Activated T-cell treated with anti-CD3 and anti-CD28 coated beads, Interleukin-2, amount 50 U/mL, for 4 hours (primary cell): ENCODE results near the gene MCTP1. TPM values are rescaled to one million over a fixed set of nuclear protein-coding genes. Genes with fewer than 3 reads are reported as not detected.

ENCODE experiments used
- ATAC-seq, 2 donors: fragments of 200-7000 bp; cut with Tn5 transposase; one replicate each; pipeline ENCODE4 v1.10.0; 2021
- DNase-seq: peaks from one replicate; pipeline ENCODE4 v3.0.0-alpha.2; 2020
- H3K27me3 Mint-ChIP-seq: one replicate; pipeline ENCODE4 v1.8.0; 2021; ENCODE audit warnings: low read depth, mixed read lengths
- H3K36me3 Mint-ChIP-seq: one replicate; pipeline ENCODE4 v1.8.0; 2022; ENCODE audit warnings: mixed read lengths; ENCODE audit not compliant: insufficient read depth
- H3K4me1 Mint-ChIP-seq: one replicate; pipeline ENCODE4 v1.8.0; 2021; ENCODE audit warnings: low read depth, mixed read lengths
- H3K4me3 Mint-ChIP-seq: one replicate; pipeline ENCODE4 v1.8.0; 2021; ENCODE audit warnings: mild to moderate bottlenecking, moderate library complexity, mixed read lengths
- H3K9me3 Mint-ChIP-seq: one replicate; pipeline ENCODE4 v1.8.0; 2021; ENCODE audit warnings: mixed read lengths
- total RNA-seq, 3 donors: library from RNA; stranded (reverse); gene quantifications; one replicate each; pipeline ENCODE4 v1.2.1, GENCODE V29; 2021

Gene MCTP1
- total RNA-seq, 3 donors from 2014 or later = 0.30 to 1.1 (median 0.92) TPM

DNA sequence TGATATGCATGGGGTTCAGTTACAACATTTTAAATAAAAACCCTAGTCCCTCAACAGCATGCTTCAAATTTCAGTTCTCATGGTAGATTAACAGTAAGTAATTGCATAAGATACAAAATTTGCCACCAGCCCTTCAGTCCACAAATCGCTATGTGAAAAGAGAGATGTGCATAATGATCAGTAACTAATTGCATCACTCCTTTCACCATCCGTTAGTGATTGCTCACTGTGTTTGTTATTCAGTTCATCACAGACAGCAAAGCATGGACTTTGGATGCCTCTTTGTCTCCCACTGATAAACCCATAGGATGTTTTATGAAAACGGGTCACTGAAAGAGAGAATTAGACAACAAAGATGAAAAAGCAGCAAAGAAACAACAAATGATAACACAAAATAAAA lies 103.2 kb downstream of the MCTP1 start:
- H3K4me1 Mint-ChIP-seq = no peaks in the 10 kb centered on the region
- no peaks in the 10 kb centered on the region for H3K9me3 Mint-ChIP-seq
- ATAC-seq (no peak), DNase-seq (no peak)
- H3K36me3 Mint-ChIP-seq = no peaks in the 10 kb centered on the region
- H3K4me3 Mint-ChIP-seq = no peak overlapping the region
- H3K27me3 Mint-ChIP-seq = no peaks in the 10 kb centered on the region

DNA sequence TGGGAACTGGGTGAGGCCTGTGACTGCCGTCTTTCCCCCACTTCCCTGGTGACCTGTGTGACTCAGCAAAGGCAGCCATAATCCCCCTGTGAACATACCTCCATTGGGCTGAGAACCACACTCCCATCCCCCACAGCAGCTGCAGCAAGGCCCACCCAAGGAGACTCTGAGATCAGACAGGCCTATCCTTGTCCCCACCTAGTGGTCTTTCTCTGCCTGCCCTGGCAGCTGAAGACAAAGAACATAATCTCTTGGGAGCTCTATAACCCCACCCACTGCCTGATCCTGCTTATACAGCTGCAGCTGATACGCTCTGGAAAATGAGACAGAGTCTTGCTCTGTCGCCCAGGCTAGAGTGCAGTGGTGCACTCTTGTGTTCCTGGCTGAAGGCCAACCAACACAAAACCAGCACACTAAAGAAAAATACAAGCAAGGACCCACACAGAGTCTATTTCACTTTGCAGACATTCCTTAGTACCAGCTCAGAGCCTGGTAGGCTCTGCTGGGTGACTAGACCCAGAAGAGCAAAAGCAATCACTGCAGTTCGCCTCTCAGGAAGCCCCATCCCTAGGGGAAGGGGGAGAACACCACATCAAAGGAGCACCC lies 106.7 kb downstream of the MCTP1 start:
- H3K9me3 Mint-ChIP-seq = peaks cover 3% of the 10 kb centered on the region
- no peaks in the 10 kb centered on the region for H3K4me1 Mint-ChIP-seq
- H3K36me3 Mint-ChIP-seq = no peaks in the 10 kb centered on the region
- DNase-seq = no peak
- ATAC-seq = no peak
- H3K4me3 Mint-ChIP-seq = no peak overlapping the region
- H3K27me3 Mint-ChIP-seq = peaks cover 1% of the 10 kb centered on the region

DNA sequence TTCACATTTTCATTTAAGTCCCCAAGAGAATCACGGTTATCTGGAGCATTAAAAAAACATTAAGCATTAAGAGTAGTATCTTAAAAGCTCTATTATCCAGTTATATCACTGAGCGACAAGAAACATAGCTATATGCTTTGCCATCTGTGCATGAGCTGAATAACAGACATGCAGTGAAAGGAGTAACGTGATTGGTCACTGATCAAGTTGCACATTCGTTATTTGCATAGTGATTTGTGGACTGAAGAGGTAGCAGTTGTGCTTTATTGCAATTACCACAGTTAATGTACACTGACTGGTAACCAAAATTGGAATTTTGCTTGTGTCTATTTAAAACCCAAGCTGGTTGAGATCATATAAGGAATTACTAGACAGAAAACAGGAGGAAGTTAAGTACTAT lies 107.4 kb downstream of the MCTP1 start:
- Mint-ChIP-seq H3K4me3 (no peak overlapping the region), H3K4me1 (no peaks in the 10 kb centered on the region), H3K9me3 (peaks cover 3% of the 10 kb centered on the region), H3K36me3 (no peaks in the 10 kb centered on the region), H3K27me3 (peaks cover 1% of the 10 kb centered on the region)
- no peak for ATAC-seq
- no peak for DNase-seq

DNA sequence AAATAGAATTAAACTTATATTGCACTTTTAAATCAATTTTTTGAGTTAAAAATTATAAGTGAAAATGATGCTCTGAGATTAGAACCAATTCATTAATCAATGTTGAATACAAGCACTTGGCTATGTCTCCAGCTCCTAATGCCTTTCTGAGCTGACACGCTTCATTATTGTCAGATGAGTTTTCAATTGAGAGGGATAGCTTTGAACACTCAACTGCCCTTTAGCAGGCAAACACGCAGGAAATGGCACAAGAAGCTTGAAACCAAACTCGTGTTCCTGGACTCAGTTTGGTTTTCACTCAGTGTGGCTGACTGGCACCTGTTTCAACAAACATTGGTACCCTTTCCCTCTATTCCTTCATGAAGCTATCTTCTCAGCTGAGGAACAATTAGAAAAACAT lies 109.8 kb downstream of the MCTP1 start:
- Mint-ChIP-seq H3K27me3 (peaks cover 1% of the 10 kb centered on the region), H3K4me1 (no peaks in the 10 kb centered on the region), H3K4me3 (no peak overlapping the region)

DNA sequence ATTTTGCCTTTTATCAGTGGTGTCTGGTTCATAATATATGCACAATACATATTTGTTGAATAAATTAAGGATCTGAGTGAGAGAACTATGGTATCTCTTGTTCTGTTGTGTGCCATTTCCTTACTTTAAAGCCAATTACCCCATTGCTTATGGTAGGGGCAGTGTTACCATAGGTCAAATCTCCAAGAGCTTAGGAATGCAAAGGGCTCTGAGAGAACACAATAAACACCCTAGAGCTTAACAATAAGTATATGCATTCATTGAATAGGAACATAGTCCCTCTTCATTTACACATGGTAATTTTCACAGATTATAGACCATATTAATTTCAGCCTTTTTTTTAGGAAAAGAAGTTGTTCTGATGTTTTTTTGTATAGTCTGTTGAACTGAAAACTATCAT lies 112.2 kb downstream of the MCTP1 start:
- peaks cover 12% of the 10 kb centered on the region for H3K9me3 Mint-ChIP-seq
- H3K4me1 Mint-ChIP-seq = no peaks in the 10 kb centered on the region
- no peak for ATAC-seq
- no peak for DNase-seq
- H3K4me3 Mint-ChIP-seq = no peak overlapping the region
- H3K36me3 Mint-ChIP-seq = no peaks in the 10 kb centered on the region
- H3K27me3 Mint-ChIP-seq = peaks cover 4% of the 10 kb centered on the region

More for the DNA sequence above, 109.8 kb downstream of the MCTP1 start:
- ATAC-seq (no peak), DNase-seq (no peak)
- Mint-ChIP-seq H3K36me3 (no peaks in the 10 kb centered on the region), H3K9me3 (peaks cover 7% of the 10 kb centered on the region)

DNA sequence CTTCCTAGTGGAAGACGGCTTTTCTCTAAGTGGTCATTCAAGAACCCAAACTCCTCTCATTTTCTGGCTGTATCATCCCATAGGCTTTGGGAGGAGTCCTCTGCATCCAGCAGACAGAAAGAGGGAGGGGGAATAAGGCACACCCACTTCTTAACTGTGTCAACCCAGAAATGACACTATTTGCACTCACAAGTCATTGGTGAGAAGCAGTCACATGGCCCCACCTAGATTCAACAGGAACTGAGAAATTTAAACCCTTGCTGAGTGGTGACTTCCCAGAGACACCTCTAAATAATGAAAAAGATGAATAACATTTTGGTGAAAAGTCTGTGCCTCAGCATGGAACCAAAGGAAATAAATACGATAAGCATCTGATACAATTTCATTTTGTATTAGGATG lies 120.0 kb downstream of the MCTP1 start:
- H3K4me1 Mint-ChIP-seq = no peaks in the 10 kb centered on the region
- DNase-seq (no peak), ATAC-seq (no peak)

DNA sequence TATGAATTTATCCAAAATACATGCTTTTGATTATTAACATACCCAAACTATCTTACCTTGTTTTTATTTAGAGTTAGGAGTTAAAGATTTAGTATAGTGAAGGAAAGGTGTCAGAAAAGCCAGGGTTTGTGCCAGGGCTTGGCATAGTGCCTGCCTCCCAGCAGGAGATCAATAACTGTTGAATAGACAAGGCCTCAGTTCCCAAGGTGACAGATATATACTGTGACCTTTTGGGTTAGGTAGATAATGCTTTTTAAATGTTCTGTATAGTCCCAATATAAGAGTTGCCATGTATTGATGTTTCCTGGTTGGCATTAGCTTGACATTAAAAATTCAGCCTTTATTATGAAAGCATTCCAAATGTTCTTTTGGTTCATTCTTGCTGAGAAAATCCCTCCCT lies 121.8 kb downstream of the MCTP1 start:
- Mint-ChIP-seq H3K36me3 (no peaks in the 10 kb centered on the region), H3K9me3 (no peaks in the 10 kb centered on the region), H3K4me1 (no peaks in the 10 kb centered on the region), H3K4me3 (no peak overlapping the region), H3K27me3 (no peaks in the 10 kb centered on the region)
- DNase-seq (no peak), ATAC-seq (no peak)

More for the DNA sequence above, 120.0 kb downstream of the MCTP1 start:
- H3K4me3 Mint-ChIP-seq = no peak overlapping the region
- H3K27me3 Mint-ChIP-seq = peaks cover 3% of the 10 kb centered on the region
- H3K36me3 Mint-ChIP-seq = no peaks in the 10 kb centered on the region
- H3K9me3 Mint-ChIP-seq = peaks cover 3% of the 10 kb centered on the region

DNA sequence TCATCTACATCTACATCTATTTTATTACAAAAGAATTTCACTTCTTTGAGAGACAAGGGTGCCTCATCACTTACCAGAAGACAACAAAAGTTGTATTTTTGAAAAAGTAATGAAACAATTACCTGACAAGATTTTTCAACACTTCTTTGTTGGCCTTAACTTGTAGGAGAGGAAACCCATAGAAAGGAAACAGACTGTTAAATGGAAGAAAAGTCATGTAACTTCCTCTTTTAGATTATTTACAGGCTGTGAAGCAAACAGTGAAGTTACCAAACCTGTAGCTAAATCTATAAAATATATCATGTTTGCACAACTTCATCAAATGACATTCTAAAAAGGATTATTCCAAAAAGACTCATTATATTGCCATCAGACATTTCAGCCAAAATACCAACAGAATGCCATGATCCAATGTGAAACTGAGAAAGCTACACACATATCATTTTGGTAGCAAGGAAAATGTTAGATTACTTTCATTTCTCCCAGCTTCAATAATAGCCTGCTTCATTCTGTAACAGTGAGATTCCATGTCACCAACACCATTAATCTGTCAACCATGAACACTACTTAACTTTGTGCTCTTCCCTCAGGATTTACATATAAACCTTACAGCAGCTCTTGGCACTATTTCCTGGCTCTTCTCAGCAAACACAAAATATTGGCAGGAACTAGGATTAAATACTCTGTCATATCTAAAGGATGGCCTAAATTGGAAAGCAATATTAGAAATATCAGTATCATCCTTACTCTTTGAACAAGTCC lies 122.5 kb downstream of the MCTP1 start:
- no peak for DNase-seq
- no peaks in the 10 kb centered on the region for H3K4me1 Mint-ChIP-seq
- no peaks in the 10 kb centered on the region for H3K36me3 Mint-ChIP-seq
- no peaks in the 10 kb centered on the region for H3K9me3 Mint-ChIP-seq
- no peak overlapping the region for H3K4me3 Mint-ChIP-seq
- ATAC-seq = no peak
- no peaks in the 10 kb centered on the region for H3K27me3 Mint-ChIP-seq

DNA sequence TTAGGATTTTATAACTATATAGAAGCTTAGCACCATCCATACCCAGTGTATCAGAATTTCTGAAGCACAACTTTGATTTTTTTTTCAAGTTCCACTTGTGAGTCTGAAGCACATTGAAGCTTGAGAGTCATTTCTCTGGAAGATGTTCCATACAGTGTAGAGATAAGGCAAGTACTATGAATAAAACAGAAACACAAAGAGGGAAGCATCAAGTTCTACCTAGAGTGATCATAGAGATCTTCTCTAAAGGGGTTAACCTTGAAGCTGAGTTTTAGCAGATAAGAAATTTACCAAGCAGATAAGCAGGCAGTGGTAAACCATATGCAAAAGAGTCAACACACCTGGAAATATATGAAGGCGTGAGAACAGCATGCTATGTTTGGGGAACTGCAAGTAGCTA lies 125.3 kb downstream of the MCTP1 start:
- Mint-ChIP-seq H3K27me3 (no peaks in the 10 kb centered on the region), H3K4me3 (no peak overlapping the region), H3K4me1 (no peaks in the 10 kb centered on the region), H3K9me3 (no peaks in the 10 kb centered on the region), H3K36me3 (no peaks in the 10 kb centered on the region)
- no peak for ATAC-seq
- DNase-seq = no peak

DNA sequence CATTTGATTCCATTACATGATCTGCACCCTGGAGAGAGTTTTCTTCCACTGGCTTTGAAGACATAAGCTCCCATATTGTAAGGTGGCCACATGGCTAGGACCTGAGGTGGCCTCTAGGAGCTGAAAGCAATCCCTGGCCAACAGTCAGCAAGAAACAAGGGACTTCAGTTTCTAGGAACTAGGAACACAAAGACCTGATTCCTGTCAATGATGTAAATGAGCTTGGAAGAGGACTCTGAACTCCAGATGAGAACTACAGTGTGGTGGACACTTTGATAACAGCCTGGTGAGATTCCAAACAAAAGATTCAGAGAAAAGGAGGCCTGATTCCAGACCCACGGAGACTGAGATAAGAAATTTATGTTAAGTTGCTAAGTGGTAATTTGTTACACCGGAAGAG lies 129.0 kb downstream of the MCTP1 start:
- H3K36me3 Mint-ChIP-seq = no peaks in the 10 kb centered on the region

DNA sequence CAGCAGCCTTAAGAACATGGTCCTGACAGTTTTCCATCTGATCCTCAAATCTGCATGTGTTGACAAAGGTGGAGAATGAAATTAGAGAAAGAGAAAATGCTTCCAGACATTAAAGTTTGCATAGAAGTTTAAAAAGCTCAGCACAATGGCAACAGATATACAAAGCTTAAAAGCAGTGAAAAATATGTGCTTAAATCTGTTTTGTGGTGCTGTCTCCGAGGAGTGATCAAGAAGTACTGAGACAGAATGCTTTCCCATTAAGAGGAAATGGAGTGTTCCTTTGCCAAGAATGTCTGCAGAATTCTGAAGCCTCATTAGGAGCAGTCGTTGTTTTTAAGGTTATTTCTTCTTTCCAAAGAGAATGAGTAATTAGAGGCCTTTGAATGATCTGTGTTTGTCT lies 131.4 kb downstream of the MCTP1 start:
- peaks cover under 1% of the 10 kb centered on the region for H3K9me3 Mint-ChIP-seq
- no peaks in the 10 kb centered on the region for H3K4me1 Mint-ChIP-seq
- no peaks in the 10 kb centered on the region for H3K27me3 Mint-ChIP-seq
- H3K36me3 Mint-ChIP-seq = no peaks in the 10 kb centered on the region
- no peak overlapping the region for H3K4me3 Mint-ChIP-seq
- no peak for ATAC-seq
- no peak for DNase-seq

More for the DNA sequence above, 129.0 kb downstream of the MCTP1 start:
- H3K4me1 Mint-ChIP-seq = no peaks in the 10 kb centered on the region
- no peak for DNase-seq
- ATAC-seq = no peak
- H3K27me3 Mint-ChIP-seq = no peaks in the 10 kb centered on the region
- H3K9me3 Mint-ChIP-seq = no peaks in the 10 kb centered on the region
- H3K4me3 Mint-ChIP-seq = no peak overlapping the region

DNA sequence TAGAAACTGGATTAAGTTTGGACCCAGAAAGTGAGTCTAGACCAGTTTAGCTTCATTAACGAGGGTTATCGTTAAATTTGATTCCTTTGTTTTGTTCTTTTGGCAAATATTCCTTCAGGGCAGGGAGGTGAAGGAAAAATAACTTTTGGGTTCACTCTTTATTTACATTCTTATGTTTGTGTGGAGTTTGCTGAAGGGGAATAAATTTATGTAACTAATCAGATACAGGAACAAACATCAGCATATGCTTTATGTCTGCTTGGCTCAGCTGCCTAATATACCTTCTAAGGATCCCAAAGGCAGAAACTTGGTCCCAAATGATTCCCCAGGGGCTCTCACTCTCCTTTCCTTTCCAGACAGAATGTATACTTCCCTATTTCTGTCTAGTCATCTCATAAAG lies 132.4 kb downstream of the MCTP1 start:
- no peak for ATAC-seq
- H3K4me3 Mint-ChIP-seq = no peak overlapping the region
- H3K36me3 Mint-ChIP-seq = no peaks in the 10 kb centered on the region
- no peaks in the 10 kb centered on the region for H3K27me3 Mint-ChIP-seq
- peaks cover 10% of the 10 kb centered on the region for H3K9me3 Mint-ChIP-seq
- H3K4me1 Mint-ChIP-seq = no peaks in the 10 kb centered on the region
- DNase-seq = no peak

DNA sequence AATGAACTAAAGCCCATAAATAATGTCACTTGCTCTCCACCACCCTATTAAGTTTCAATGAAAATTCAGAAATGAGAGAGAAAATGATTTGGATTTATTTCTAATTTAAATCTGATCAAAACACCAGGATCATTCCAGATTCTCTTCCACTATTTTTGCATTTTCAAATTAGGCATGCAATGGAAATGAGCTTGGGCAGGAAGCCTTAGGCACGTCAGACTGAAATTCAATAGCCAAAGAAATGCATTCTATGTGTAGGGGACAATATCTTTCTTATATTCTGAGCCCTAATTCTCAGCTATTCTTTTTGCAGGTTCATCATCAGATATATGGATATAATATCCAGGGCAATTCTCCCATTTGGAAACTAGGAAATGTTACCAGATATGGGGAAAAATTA lies 132.8 kb downstream of the MCTP1 start:
- no peak for DNase-seq
- peaks cover 14% of the 10 kb centered on the region for H3K9me3 Mint-ChIP-seq
- no peak for ATAC-seq
- H3K4me3 Mint-ChIP-seq = no peak overlapping the region
- H3K36me3 Mint-ChIP-seq = no peaks in the 10 kb centered on the region
- H3K4me1 Mint-ChIP-seq = no peaks in the 10 kb centered on the region
- H3K27me3 Mint-ChIP-seq = no peaks in the 10 kb centered on the region

DNA sequence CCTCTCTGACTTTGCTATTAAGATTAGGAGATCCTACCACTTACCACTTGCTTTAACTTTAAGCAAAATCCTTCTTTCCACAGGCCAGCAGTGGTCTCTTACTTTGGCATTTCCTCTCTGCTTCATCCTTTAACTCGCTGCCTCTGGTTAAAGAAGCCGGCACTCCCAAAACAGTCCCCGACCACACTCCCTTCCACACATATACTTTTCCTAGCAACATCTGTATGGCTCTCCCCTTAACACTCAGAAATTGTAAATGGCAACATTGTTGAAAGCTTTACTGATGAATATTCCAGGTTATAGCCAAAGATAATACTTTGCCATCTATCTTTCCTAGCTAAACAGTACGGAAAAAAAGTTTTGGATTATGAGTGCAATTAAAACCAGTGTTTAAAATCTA lies 133.2 kb downstream of the MCTP1 start:
- ATAC-seq (no peak), DNase-seq (no peak)
- Mint-ChIP-seq H3K4me1 (no peaks in the 10 kb centered on the region), H3K9me3 (peaks cover 14% of the 10 kb centered on the region), H3K4me3 (no peak overlapping the region), H3K27me3 (no peaks in the 10 kb centered on the region), H3K36me3 (no peaks in the 10 kb centered on the region)

DNA sequence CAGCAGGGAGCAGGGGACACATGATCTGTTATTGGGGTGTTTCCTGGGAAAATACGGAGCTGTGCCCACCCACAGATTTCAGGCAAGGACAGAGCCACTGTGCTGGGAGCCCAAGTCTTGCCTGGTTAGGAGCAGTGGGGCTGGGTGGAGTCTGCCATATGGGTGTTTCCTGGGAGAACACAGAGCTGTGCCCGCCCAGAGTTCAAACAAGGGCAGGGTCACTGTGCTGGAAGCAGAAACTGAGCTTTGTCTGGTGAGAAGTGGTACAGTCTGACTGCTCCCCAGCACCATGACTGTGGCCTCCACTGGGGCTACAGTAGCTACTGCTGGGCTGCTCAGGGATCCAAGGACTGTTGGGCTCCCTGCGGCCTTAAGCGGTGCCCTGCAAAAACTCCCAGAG lies 135.5 kb downstream of the MCTP1 start:
- Mint-ChIP-seq H3K36me3 (no peaks in the 10 kb centered on the region), H3K4me3 (no peak overlapping the region), H3K27me3 (no peaks in the 10 kb centered on the region), H3K4me1 (no peaks in the 10 kb centered on the region), H3K9me3 (peaks cover 14% of the 10 kb centered on the region)
- no peak for ATAC-seq
- no peak for DNase-seq
